Loucy (cell line): Measurements from ENCODE around the gene BID.

Experiments used
- H2AFZ ChIP-seq: fragments of 200-600 bp; sonication (generic); 2 replicates; pipeline ENCODE4 v1.6.0; 2016; ENCODE audit warnings: antibody characterized with exemption, mild to moderate bottlenecking, low read length, moderate library complexity
- H3F3A ChIP-seq: fragments of 200-600 bp; 2 replicates; pipeline ENCODE4 v1.6.0; 2016; ENCODE audit warnings: antibody characterized with exemption, low read depth, mild to moderate bottlenecking
- H3K27me3 ChIP-seq: fragments of 200-600 bp; sonication (generic); 2 replicates; pipeline ENCODE4 v1.6.1; 2014; ENCODE audit warnings: low read length, mild to moderate bottlenecking; ENCODE audit not compliant: insufficient read depth, poor library complexity, severe bottlenecking
- H3K36me3 ChIP-seq: fragments of 200-600 bp; sonication (generic); 2 replicates; pipeline ENCODE4 v1.6.1; 2016; ENCODE audit warnings: low read length; ENCODE audit not compliant: insufficient read depth
- H3K4me1 ChIP-seq: fragments of 200-600 bp; sonication (generic); 2 replicates; pipeline ENCODE4 v1.5.1; 2014; ENCODE audit warnings: low read length, mild to moderate bottlenecking; ENCODE audit not compliant: insufficient read depth, poor library complexity, severe bottlenecking
- H3K4me2 ChIP-seq: fragments of 200-600 bp; sonication (generic); 2 replicates; pipeline ENCODE4 v1.6.0; 2014; ENCODE audit warnings: antibody characterized with exemption, low read length, low read depth, mild to moderate bottlenecking; ENCODE audit not compliant: poor library complexity, severe bottlenecking
- H3K4me3 ChIP-seq: fragments of 200-600 bp; sonication (generic); 2 replicates; pipeline ENCODE4 v1.5.1; 2014; ENCODE audit warnings: low read length, mild to moderate bottlenecking, mixed read lengths; ENCODE audit not compliant: poor library complexity, severe bottlenecking
- H3K79me2 ChIP-seq: fragments of 200-600 bp; sonication (generic); 2 replicates; pipeline ENCODE4 v1.6.1; 2014; ENCODE audit warnings: low read length; ENCODE audit not compliant: insufficient read depth
- H3K9ac ChIP-seq: fragments of 200-600 bp; sonication (generic); 2 replicates; pipeline ENCODE4 v1.6.0; 2014; ENCODE audit warnings: mild to moderate bottlenecking, low read depth, low read length, moderate library complexity; ENCODE audit not compliant: poor library complexity, severe bottlenecking
- H3K9me2 ChIP-seq: fragments of 200-600 bp; sonication (generic); replicated peaks from 2 replicates; pipeline ENCODE4 v1.6.1; 2016; ENCODE audit warnings: low read depth, low read length, mixed read lengths
- H3K9me3 ChIP-seq: fragments of 200-600 bp; sonication (generic); 2 replicates; pipeline ENCODE4 v1.6.1; 2014; ENCODE audit warnings: mild to moderate bottlenecking, antibody characterized with exemption, low read length, low read depth; ENCODE audit not compliant: insufficient read depth
- H4K20me1 ChIP-seq: fragments of 200-600 bp; sonication (generic); 2 replicates; pipeline ENCODE4 v1.6.0; 2014; ENCODE audit warnings: antibody characterized with exemption, low read length, mild to moderate bottlenecking; ENCODE audit not compliant: insufficient read depth, poor library complexity, severe bottlenecking
- CTCF ChIP-seq: fragments of 200-600 bp; sonication (generic); conservative IDR thresholded peaks from 2 replicates; pipeline ENCODE4 v1.5.1; 2014; ENCODE audit warnings: mild to moderate bottlenecking, antibody characterized with exemption, low read length
- EZH2phosphoT487 ChIP-seq: fragments of 200-600 bp; IDR thresholded peaks from 2 replicates; pipeline ENCODE4 v1.6.1; 2018; ENCODE audit warnings: antibody characterized with exemption, mild to moderate bottlenecking, moderate library complexity, borderline replicate concordance

The BID gene

GRCh38 chr22:17818180-17818579, 43.9 kb upstream of the BID start:
- H3K27me3 ChIP-seq: no peaks in the 10 kb centered on the region
- H3K9me3 ChIP-seq: no peaks in the 10 kb centered on the region
- H3F3A ChIP-seq: no peaks in the 10 kb centered on the region
- TF ChIP-seq EZH2phosphoT487 (no peak), CTCF (no peak)
- peaks cover 26% of the 10 kb centered on the region; the same call in 1 of the 2 replicates for H3K36me3 ChIP-seq
- no peaks in the 10 kb centered on the region for H4K20me1 ChIP-seq
- no peaks in the 10 kb centered on the region for H3K4me1 ChIP-seq
- no peak overlapping the region for H3K9ac ChIP-seq
- no peak overlapping the region for H2AFZ ChIP-seq
- no peak overlapping the region for H3K4me3 ChIP-seq
- H3K4me2 ChIP-seq: no peak overlapping the region
- no peaks in the 10 kb centered on the region for H3K9me2 ChIP-seq
- no peaks in the 10 kb centered on the region for H3K79me2 ChIP-seq

GRCh38 chr22:17817511-17818065, 43.3 kb upstream of the BID start:
- Histone ChIP-seq H3K9me3 (no peaks in the 10 kb centered on the region), H3K79me2 (no peaks in the 10 kb centered on the region), H3K9ac (no peak overlapping the region), H3K9me2 (no peaks in the 10 kb centered on the region), H4K20me1 (no peaks in the 10 kb centered on the region), H3K4me2 (no peak overlapping the region), H3K4me3 (no peak overlapping the region), H3K27me3 (no peaks in the 10 kb centered on the region), H2AFZ (no peak overlapping the region), H3K4me1 (no peaks in the 10 kb centered on the region), H3F3A (no peaks in the 10 kb centered on the region), H3K36me3 (peaks cover 26% of the 10 kb centered on the region; the same call in 1 of the 2 replicates)
- TF ChIP-seq CTCF (no peak), EZH2phosphoT487 (no peak)

GRCh38 chr22:17817079-17817478, 42.8 kb upstream of the BID start:
- H3K27me3 ChIP-seq: no peaks in the 10 kb centered on the region
- no peak for TF ChIP-seq CTCF
- no peak for TF ChIP-seq EZH2phosphoT487

More at GRCh38 chr22:17817079-17817478, 42.8 kb upstream of the BID start:
- Histone ChIP-seq H3K4me2 (no peak overlapping the region), H3K36me3 (peaks cover 26% of the 10 kb centered on the region; the same call in 1 of the 2 replicates), H3K9me3 (no peaks in the 10 kb centered on the region), H4K20me1 (no peaks in the 10 kb centered on the region), H3K79me2 (no peaks in the 10 kb centered on the region), H3K4me1 (no peaks in the 10 kb centered on the region), H3K9ac (no peak overlapping the region), H3K4me3 (no peak overlapping the region), H2AFZ (no peak overlapping the region), H3F3A (no peaks in the 10 kb centered on the region), H3K9me2 (no peaks in the 10 kb centered on the region)
